Fibroblast of mammary gland (primary cell): ENCODE results near the gene RNPEPL1.
"Not testable (repeated sequence)": the region's sequence is repeated elsewhere in the genome, so short reads cannot be mapped to it uniquely, and the experiment has no call there.

ENCODE experiments used
- DNase-seq: peaks from one replicate; pipeline ENCODE4 v3.0.0-alpha.2; 2010; ENCODE audit warnings: low read depth
- H3K4me3 ChIP-seq: 2 replicates; pipeline ENCODE4 v1.5.1; 2011; ENCODE audit warnings: low read depth, mild to moderate bottlenecking, low read length, moderate library complexity; ENCODE audit not compliant: control insufficient read depth
- TF ChIP-seq, protein P1 (sequence below): conservative IDR thresholded peaks from 2 replicates; pipeline ENCODE4 v1.5.1; 2011; ENCODE audit warnings: low read depth, low read length, inconsistent platforms; ENCODE audit not compliant: control insufficient read depth, insufficient read depth

Gene RNPEPL1

DNA sequence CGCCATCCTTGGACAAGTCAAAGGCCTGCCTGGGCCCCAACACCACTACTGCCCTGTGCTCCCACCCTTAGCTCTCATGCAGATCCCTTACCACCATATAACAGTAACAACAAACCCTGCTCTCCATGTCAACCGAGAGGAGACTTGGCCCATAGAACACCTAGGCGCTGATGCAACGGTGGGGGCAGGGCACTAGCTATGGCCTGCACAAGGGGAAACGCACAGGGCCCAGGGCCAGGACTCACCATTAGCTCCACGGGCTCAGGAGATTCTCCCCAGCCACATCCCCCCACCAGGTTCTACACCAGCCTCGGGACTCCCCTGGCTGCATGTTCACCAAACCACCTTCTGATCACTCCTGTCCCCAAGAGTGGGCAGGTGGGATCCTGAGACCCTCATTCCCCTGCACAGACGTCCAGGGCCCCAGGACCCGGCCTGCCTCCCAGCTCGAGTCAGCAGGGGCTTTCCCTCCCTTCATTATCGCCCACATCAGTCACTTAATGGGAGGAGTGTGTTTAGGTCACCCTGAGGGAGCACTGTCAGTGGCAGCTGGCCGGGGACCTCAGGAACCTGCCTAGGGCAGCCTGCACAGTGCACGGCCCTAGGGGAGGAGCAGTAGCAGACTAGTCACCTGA lies 39.8 kb upstream of the RNPEPL1 start:
- TF ChIP-seq, protein P1, sequence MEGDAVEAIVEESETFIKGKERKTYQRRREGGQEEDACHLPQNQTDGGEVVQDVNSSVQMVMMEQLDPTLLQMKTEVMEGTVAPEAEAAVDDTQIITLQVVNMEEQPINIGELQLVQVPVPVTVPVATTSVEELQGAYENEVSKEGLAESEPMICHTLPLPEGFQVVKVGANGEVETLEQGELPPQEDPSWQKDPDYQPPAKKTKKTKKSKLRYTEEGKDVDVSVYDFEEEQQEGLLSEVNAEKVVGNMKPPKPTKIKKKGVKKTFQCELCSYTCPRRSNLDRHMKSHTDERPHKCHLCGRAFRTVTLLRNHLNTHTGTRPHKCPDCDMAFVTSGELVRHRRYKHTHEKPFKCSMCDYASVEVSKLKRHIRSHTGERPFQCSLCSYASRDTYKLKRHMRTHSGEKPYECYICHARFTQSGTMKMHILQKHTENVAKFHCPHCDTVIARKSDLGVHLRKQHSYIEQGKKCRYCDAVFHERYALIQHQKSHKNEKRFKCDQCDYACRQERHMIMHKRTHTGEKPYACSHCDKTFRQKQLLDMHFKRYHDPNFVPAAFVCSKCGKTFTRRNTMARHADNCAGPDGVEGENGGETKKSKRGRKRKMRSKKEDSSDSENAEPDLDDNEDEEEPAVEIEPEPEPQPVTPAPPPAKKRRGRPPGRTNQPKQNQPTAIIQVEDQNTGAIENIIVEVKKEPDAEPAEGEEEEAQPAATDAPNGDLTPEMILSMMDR: no peak
- no peak for DNase-seq
- H3K4me3 ChIP-seq: no peak overlapping the region

DNA sequence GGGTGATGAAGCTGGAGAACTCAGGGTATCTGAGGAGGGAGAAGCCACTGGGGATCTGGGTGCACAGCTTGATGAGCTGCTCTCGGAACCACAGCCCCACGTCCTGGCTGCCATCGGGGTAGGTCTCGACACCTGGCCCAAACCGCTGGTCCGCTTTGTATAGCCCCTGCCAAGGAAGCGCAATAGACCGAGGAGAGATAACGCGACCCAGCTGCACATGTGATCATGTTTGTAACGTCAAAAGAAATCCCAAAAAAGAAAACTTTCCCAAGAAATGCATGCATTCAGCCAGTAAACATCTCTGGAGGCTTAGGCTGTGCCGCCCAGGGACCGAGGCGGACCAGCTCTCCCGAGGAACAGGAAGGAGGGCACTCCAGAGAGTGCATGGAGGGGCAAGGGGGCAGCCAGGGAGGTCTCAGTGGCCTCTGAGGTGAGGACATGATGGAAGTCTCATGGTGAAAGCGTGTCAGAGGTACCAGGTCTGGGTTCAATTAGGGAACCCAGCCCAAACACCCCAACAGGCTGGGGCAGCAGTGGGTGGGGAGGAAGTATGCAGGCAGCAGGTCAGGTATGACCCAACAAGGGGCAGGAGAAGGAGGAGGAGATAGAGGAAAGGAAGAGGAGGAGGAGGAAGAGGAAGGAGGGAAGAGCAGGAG lies 38.8 kb upstream of the RNPEPL1 start:
- TF ChIP-seq, protein P1: no peak
- DNase-seq: no peak
- H3K4me3 ChIP-seq: no peak overlapping the region

DNA sequence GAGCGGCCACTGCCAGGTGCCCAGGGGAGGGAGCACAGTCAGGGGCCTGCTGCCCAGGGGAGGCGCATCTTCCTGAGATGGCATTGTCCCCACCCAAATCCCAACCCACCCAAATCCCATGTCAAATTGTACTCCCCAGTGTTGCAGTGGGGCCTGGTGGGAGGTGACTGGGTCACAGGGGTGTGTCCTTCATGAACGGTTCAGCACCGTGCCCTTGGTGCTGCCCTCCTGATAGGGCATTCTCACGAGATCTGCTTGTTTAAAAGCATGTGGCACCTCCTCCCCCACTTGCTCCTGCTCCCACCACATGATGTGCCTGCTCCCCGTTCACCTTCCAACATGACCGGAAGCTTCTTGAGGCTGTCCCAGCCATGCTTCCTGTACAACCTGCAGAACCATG lies 38.1 kb upstream of the RNPEPL1 start:
- DNase-seq: no peak
- TF ChIP-seq, protein P1: no peak
- no peak overlapping the region for H3K4me3 ChIP-seq

DNA sequence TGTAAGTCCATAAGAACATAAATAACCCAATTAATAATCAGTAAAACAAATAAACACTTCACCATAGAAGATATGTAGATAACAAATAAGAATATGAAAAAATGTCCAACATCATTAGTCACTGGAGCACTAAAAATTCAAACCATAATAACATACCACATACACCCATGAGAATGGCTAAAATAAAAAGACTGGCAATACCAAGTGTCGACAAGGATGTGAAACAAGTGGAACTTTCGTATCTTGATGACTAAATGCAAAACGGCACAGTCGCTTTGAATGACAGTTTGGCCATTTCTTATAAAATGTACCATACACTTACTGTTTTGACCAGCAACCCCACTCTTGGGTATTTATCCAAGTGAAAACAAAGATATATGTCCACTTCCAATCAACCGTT lies 37.2 kb upstream of the RNPEPL1 start:
- TF ChIP-seq, protein P1: no peak
- DNase-seq: no peak
- H3K4me3 ChIP-seq: no peak overlapping the region

DNA sequence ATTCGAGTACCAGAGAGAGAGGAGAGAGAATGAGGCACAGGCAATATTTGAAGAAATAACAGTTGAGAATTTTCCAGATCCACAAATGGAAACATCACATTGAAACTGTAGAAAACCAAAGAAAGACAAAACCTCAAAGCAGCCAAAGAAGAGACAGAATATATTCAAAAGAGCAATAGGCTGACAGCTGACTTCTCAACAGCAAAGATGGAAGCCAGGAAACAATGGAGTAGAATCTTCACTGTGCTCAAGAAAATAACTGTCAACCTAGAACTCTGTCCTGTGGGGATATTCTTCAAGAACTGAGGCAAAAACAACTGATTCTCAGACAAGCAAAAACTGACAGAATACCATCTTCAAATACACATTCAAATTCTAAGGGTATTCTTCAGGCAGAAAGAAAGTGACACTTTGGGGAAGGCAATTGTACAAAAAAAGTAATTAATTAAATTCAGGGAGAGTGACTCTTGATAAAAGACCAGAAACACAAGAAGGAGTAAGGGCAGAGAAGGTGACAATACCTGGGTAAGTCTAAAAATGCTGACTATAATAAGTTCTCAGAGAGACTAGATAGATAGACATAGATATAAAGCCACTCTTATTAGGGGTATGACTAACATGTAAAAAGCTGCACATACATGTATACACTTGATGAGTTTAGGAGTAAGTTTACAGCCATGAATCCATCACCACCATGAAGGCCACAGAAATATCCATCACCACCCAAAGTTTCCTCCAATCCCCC lies 36.1 kb upstream of the RNPEPL1 start:
- no peak for DNase-seq
- H3K4me3 ChIP-seq: no peak overlapping the region
- TF ChIP-seq, protein P1: no peak

DNA sequence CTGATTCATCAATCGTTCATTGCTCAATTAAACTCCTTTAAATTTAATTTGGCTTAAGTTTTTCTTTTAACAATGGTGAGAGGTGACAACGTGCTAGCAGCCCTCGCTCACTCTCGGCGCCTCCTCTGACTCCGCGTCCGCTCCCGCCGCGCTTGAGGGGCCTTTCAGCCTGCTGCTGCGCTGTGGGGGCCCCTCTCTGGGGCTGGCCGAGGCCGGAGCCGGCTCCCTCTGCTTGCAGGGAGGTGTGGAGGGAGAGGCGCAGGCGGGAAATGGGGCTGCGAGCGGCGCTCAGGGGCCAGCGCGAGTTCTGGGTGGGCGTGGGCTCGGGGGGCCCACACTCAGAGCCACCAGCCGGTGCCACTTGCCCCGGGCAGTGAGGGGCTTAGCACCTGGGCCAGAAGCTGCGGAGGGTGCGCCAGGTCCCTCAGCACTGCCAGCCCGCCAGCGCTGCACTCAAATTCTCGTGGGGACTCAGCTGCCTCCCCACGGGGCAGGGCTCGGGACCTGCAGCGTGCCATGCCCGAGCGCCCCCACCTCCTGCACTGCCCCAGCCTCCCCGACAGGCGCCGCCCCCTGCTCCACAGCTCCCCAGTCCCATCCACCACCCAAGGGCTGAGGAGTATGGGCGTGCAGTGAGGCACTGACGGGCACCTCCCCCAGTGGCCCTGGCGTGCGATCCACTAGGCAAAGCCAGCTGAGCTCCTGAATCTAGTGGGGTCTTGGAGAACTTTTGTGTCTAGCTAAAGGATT lies 30.1 kb upstream of the RNPEPL1 start:
- TF ChIP-seq, protein P1: no peak

DNA sequence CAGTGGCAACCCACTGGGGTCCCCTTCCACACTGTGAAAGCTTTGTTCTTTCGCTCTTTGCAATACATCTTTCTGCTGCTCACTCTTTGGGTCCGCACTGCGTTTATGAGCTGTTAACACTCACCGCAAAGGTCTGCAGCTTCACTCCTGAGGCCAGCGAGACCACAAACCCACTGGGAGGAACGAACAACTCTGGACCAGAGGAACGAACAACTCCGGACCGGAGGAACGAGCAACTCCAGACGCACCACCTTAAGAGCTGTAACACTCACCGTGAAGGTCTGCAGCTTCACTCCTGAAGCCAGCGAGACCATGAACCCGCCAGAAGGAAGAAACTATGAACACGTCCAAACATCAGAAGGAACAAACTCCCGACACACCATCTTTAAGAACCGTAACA lies 29.2 kb upstream of the RNPEPL1 start:
- DNase-seq, H3K4me3 ChIP-seq: not testable (repeated sequence)

More for the DNA sequence above, 30.1 kb upstream of the RNPEPL1 start:
- H3K4me3 ChIP-seq: no peak overlapping the region
- no peak for DNase-seq
